CD4-positive, alpha-beta T cell (primary cell): Measurements from ENCODE around the gene HSDL2. TPM values are rescaled to one million over a fixed set of nuclear protein-coding genes. Genes with fewer than 3 reads are reported as not detected.
A peak's percentile ranks its signal among the peaks of the same experiment; 100 is the strongest.

Experiments used
- ATAC-seq: fragments of 200-7000 bp; cut with Tn5 transposase; one replicate; pipeline ENCODE4 v1.10.0; 2022; ENCODE audit warnings: mild to moderate bottlenecking; ENCODE audit not compliant: poor library complexity
- CTCF ChIA-PET: fragments of 350-600 bp; sonication (Branson Sonifier 250); formaldehyde crosslinking; loops from one replicate; lab custom pipeline; 2021; ENCODE audit warnings: antibody characterized with exemption, inconsistent platforms; lab: Charles Lee
- POLR2A ChIA-PET: fragments of 350-600 bp; sonication (Branson Sonifier 250); formaldehyde crosslinking; loops from one replicate; lab custom pipeline; 2021; ENCODE audit warnings: antibody characterized with exemption, inconsistent platforms; lab: Charles Lee
- DNase-seq, 14 experiments: peaks; one replicate each; pipeline ENCODE4 v3.0.0-alpha.2; 2013 to 2020; ENCODE audit warnings: mixed read lengths in 2 of 14
- H3K27ac ChIP-seq, 2 donors: one replicate each; pipeline versions ENCODE4 v1.5.1 to v1.7.0; 2013; ENCODE audit warnings: low read length in 2 of 2, low read depth in 1 of 2, mild to moderate bottlenecking in 1 of 2
- H3K27me3 ChIP-seq, 2 experiments: 1 replicate in 1 of 2; 2 replicates in 1 of 2; pipeline versions ENCODE4 v1.6.1 to v1.7.0; 2013; ENCODE audit warnings: low read length in 2 of 2, control low read depth in 1 of 2, mild to moderate bottlenecking in 1 of 2, moderate library complexity in 1 of 2; ENCODE audit not compliant: insufficient read depth in 2 of 2, control insufficient read depth in 1 of 2
- H3K36me3 ChIP-seq: one replicate; pipeline ENCODE4 v1.6.1; 2013; ENCODE audit warnings: low read length, control low read depth; ENCODE audit not compliant: insufficient read depth
- H3K4me1 ChIP-seq: one replicate; pipeline ENCODE4 v1.6.1; 2013; ENCODE audit warnings: low read length, control low read depth; ENCODE audit not compliant: insufficient read depth
- H3K4me3 ChIP-seq: one replicate; pipeline ENCODE4 v1.5.1; 2013; ENCODE audit warnings: mild to moderate bottlenecking, low read length, moderate library complexity
- H3K9me3 ChIP-seq, 2 experiments: 1 replicate in 1 of 2; 2 replicates in 1 of 2; pipeline versions ENCODE4 v1.6.1 to v1.7.0; 2013; ENCODE audit warnings: low read length in 2 of 2, mild to moderate bottlenecking in 2 of 2, control low read depth in 1 of 2, moderate library complexity in 1 of 2; ENCODE audit not compliant: control insufficient read depth in 1 of 2, insufficient read depth in 1 of 2
- H3K27ac Mint-ChIP-seq: one replicate; pipeline ENCODE4 v1.8.0; 2020; ENCODE audit warnings: mixed read lengths
- H3K27me3 Mint-ChIP-seq: one replicate; pipeline ENCODE4 v1.8.0; 2021; ENCODE audit warnings: mixed read lengths
- H3K36me3 Mint-ChIP-seq: one replicate; pipeline ENCODE4 v1.8.0; 2021; ENCODE audit warnings: low read depth, mixed read lengths
- H3K4me1 Mint-ChIP-seq: one replicate; pipeline ENCODE4 v1.8.0; 2021; ENCODE audit warnings: low read depth, mixed read lengths
- H3K4me3 Mint-ChIP-seq: one replicate; pipeline ENCODE4 v1.8.0; 2020; ENCODE audit warnings: mild to moderate bottlenecking, mixed read lengths
- H3K9me3 Mint-ChIP-seq: one replicate; pipeline ENCODE4 v1.8.0; 2020; ENCODE audit warnings: mixed read lengths
- intact Hi-C, 2 experiments: fragments of 100-400 bp; cut with DNase I in 1 of 2; cut with micrococcal nuclease in 1 of 2; formaldehyde crosslinking; loops; one replicate each; pipeline versions ENCODE4 v1.15.1 to v1.9.0; 2023 to 2025; cut with DNase I, micrococcal nuclease
- total RNA-seq, 174 experiments: library from RNA in 2 of 174; stranded (reverse) in 2 of 174; gene quantifications; one replicate each; pipeline ENCODE4 v1.2.3 and lab custom pipeline; 2021 to 2026
- TF ChIP-seq, protein P1 (sequence below): fragments of 200-600 bp; IDR thresholded peaks from one replicate; pipeline ENCODE4 v1.8.0; 2022; ENCODE audit warnings: antibody characterized with exemption, mild to moderate bottlenecking

HSDL2 gene
- total RNA-seq, 2 experiments from 2014 or later, result 3.8 to 4.9 TPM

DNA sequence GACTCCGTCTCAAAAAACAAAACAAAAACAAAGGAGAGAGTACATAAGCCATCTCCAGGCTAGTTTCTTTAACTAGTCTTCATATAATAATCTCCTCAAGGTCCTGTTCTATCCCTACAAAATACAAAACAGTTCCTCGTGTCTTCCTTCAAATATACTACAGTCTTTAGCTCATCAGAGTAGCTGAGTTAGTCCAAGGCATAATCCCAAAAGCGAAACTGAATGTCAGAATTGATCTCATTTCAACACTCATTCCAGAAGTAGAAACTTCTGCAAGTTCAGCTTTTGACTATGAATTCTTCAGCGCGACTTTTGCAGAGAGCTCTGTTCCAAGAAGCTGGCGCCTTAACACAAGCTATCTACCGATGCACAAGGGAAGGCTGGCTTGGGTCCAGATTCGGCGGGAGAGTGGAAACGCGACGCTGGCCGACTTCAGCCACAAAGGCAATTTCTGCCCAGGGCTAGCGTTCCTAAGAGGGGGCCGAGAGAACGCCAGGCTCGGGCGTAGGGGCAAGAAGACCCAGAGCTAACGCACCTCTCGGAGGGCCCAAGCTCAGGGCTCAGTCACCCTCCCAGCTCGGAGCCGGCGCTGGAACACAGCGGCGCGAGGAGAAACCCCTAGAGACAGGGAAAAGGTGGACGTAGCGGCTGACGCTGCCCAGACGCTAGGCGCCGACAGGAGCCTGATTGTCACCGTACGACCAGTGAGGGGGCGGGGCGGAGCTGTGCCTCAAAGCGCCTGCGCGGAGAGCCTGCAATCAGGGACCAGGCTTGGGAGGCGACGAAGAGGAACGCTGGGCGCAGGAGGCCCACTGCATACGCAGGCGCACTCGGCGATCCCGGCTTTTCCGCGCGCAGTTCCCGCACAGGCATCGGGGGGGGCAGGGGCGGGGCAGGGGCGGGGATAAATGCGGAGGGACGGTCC is 469 bp upstream of the HSDL2 start:
- H3K9me3 Mint-ChIP-seq, result no peaks in the 10 kb centered on the region
- peak overlapping the region; percentile 98 for H3K27ac Mint-ChIP-seq
- no peaks in the 10 kb centered on the region for H3K36me3 ChIP-seq
- H3K27ac ChIP-seq, result peak overlapping the region; percentile 89 to 94
- H3K4me3 ChIP-seq, result peak overlapping the region; percentile 98
- peaks cover 17% of the 10 kb centered on the region for H3K4me1 ChIP-seq
- peaks cover 64% of the 10 kb centered on the region for H3K4me1 Mint-ChIP-seq
- peaks cover 23% of the 10 kb centered on the region for H3K36me3 Mint-ChIP-seq
- POLR2A ChIA-PET, result interaction anchor here (0.6 to 2.8 kb wide), 35 partner anchors 10 to 896 kb away, joined by 3 to 45 read pairs (median 4); partner anchors contain the start of genes DNAJC25, ECPAS, GNG10 and INIP
- H3K4me3 Mint-ChIP-seq, result peak overlapping the region; percentile 100
- intact Hi-C loops, result loop anchor here (1.0 to 10.0 kb wide), 6 partner anchors 45 to 482 kb away; partner anchors contain the start of genes KIAA1958 (in 1 of the 2), PTBP3 (in 1 of the 2) and UGCG (in 1 of the 2)
- CTCF ChIA-PET, result interaction anchor here (0.9 to 2.5 kb wide), 4 partner anchors 19 to 282 kb away, joined by 3 to 8 read pairs (median 6); partner anchors contain the start of gene PTBP3
- ATAC-seq (peak; percentile 96), DNase-seq (peak; percentile 94 to 100 (median 98))
- no peaks in the 10 kb centered on the region for H3K27me3 ChIP-seq
- TF ChIP-seq, protein P1, sequence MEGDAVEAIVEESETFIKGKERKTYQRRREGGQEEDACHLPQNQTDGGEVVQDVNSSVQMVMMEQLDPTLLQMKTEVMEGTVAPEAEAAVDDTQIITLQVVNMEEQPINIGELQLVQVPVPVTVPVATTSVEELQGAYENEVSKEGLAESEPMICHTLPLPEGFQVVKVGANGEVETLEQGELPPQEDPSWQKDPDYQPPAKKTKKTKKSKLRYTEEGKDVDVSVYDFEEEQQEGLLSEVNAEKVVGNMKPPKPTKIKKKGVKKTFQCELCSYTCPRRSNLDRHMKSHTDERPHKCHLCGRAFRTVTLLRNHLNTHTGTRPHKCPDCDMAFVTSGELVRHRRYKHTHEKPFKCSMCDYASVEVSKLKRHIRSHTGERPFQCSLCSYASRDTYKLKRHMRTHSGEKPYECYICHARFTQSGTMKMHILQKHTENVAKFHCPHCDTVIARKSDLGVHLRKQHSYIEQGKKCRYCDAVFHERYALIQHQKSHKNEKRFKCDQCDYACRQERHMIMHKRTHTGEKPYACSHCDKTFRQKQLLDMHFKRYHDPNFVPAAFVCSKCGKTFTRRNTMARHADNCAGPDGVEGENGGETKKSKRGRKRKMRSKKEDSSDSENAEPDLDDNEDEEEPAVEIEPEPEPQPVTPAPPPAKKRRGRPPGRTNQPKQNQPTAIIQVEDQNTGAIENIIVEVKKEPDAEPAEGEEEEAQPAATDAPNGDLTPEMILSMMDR, result no peak
- H3K27me3 Mint-ChIP-seq, result no peaks in the 10 kb centered on the region
- H3K9me3 ChIP-seq, result no peaks in the 10 kb centered on the region

DNA sequence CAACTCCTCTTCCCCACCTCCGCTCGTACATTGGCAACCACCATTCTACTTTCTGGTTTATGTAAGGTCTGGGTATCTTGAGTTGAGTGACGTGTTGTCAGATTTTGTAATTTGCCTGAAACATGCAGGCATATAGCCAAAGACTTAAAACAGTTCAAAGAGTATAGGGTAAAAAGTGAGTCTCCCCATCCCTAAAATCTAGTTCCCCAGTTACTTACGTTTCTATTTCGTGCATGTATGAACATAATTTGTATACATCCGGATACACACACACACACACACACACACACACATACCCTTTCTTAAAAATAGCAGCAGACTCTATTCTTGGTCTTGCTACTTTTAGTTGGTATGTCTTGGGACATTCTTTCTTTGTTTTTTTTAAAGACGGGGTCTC is 915 bp downstream of the HSDL2 start:
- ATAC-seq (no peak), DNase-seq (peak in 3 of 14 experiments; percentile 19 to 43 (median 41))
- Mint-ChIP-seq H3K4me3 (peak overlapping the region; percentile 100), H3K27ac (peak overlapping the region; percentile 98), H3K36me3 (peaks cover 23% of the 10 kb centered on the region), H3K9me3 (no peaks in the 10 kb centered on the region), H3K27me3 (no peaks in the 10 kb centered on the region), H3K4me1 (peaks cover 67% of the 10 kb centered on the region)
- intact Hi-C loops, result loop anchor here in 1 of 2 experiments (1.0 to 10.0 kb wide), 3 partner anchors 105 to 484 kb away; partner anchors contain the start of genes KIAA1958 and UGCG
- Histone ChIP-seq H3K4me3 (peak overlapping the region; percentile 98), H3K36me3 (no peaks in the 10 kb centered on the region), H3K4me1 (peaks cover 17% of the 10 kb centered on the region), H3K27me3 (no peaks in the 10 kb centered on the region), H3K27ac (no peak overlapping the region), H3K9me3 (no peaks in the 10 kb centered on the region)
- TF ChIP-seq, protein P1, result no peak
- ChIA-PET POLR2A (interaction anchor here (1.5 to 2.8 kb wide), 7 partner anchors 48 to 897 kb away, joined by 5 to 45 read pairs (median 9); partner anchors contain the start of genes DNAJC25, ECPAS, INIP and KIAA1958), CTCF (interaction anchor here (2.5 kb wide), 1 partner anchor 48 kb away, joined by 7 read pairs; the partner anchor contains the start of gene PTBP3)

DNA sequence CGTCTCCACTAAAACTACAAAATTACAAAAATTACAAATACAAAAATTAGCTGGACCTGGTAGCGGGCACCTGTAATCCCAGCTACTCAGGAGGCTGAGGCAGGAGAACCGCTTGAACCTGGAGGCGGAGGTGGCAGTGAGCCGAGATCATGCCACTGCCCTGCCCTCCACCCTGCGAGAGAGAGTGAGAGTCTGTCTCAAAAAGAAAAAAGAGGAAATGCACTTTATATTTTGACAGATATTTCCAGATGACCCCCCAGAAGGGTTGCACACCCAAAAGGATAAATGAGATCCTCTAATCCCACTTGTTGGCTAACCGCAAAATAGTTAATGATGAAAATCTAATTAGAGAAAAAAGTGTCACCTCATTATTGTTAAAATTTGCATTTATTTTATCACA is 2.2 kb downstream of the HSDL2 start:
- ATAC-seq, result no peak
- Mint-ChIP-seq H3K4me1 (peaks cover 64% of the 10 kb centered on the region), H3K4me3 (peak overlapping the region; percentile 100), H3K27me3 (no peaks in the 10 kb centered on the region), H3K36me3 (peaks cover 27% of the 10 kb centered on the region), H3K9me3 (no peaks in the 10 kb centered on the region), H3K27ac (no peak overlapping the region)
- no peaks in the 10 kb centered on the region for H3K36me3 ChIP-seq
- TF ChIP-seq, protein P1, result no peak
- H3K4me1 ChIP-seq, result peaks cover 15% of the 10 kb centered on the region
- intact Hi-C loops, result loop anchor here in 1 of 2 experiments (5.0 to 10.0 kb wide), 2 partner anchors 413 to 485 kb away; partner anchors contain the start of gene UGCG
- no peaks in the 10 kb centered on the region for H3K9me3 ChIP-seq
- ChIA-PET POLR2A (no interaction called here), CTCF (no interaction called here)
- H3K4me3 ChIP-seq, result no peak overlapping the region
- no peak for DNase-seq
- H3K27ac ChIP-seq, result no peak overlapping the region
- H3K27me3 ChIP-seq, result no peaks in the 10 kb centered on the region
